HG03439 (cell line): ENCODE measurements around the gene EFEMP2.
A peak's percentile ranks its signal among the peaks of the same experiment; 100 is the strongest.

Source experiments
- ATAC-seq: cut with Tn5 transposase; IDR thresholded peaks from one replicate; pipeline ENCODE4 v1.9.1; 2021; ENCODE audit warnings: mild to moderate bottlenecking, moderate library complexity; ENCODE audit not compliant: unreplicated experiment

Gene EFEMP2

GRCh38 chr11:65867284-65868071, 5.1 kb downstream of the EFEMP2 start:
- no peak for ATAC-seq

GRCh38 chr11:65866509-65867283, 5.9 kb downstream of the EFEMP2 start:
- ATAC-seq, result no peak

GRCh38 chr11:65865550-65866172, 6.9 kb downstream of the EFEMP2 start:
- no peak for ATAC-seq

- ATAC-seq, result no peak
Observed at GRCh38 chr11:65864706-65865471, 7.7 kb downstream of the EFEMP2 start.

GRCh38 chr11:65863889-65864705, 8.5 kb downstream of the EFEMP2 start:
- ATAC-seq, result no peak

GRCh38 chr11:65862941-65863888, 9.4 kb downstream of the EFEMP2 start:
- ATAC-seq, result no peak

- no peak for ATAC-seq
Observed at GRCh38 chr11:65862191-65862735, 10.3 kb downstream of the EFEMP2 start.

GRCh38 chr11:65861533-65862183, 10.9 kb downstream of the EFEMP2 start:
- no peak for ATAC-seq

GRCh38 chr11:65861165-65861505, 11.5 kb downstream of the EFEMP2 start:
- ATAC-seq, result no peak

- peak; percentile 31 for ATAC-seq
Observed at GRCh38 chr11:65860278-65861164, 12.1 kb downstream of the EFEMP2 start, which contains the start of gene MUS81. TSS of gene MUS81 (plus strand) at chr11:65860433. CDS start at chr11:65860754, 321 bp downstream.

GRCh38 chr11:65859812-65860277, 12.8 kb downstream of the EFEMP2 start:
- ATAC-seq, result no peak

- ATAC-seq, result peak; percentile 47
Observed at GRCh38 chr11:65859095-65859811, 13.3 kb downstream of the EFEMP2 start.

- ATAC-seq, result no peak
Observed at GRCh38 chr11:65858681-65859087, 13.9 kb downstream of the EFEMP2 start.

GRCh38 chr11:65857853-65858680, 14.5 kb downstream of the EFEMP2 start, which contains the start of gene CFL1:
TSS of gene CFL1 (minus strand) at chr11:65858180. CDS start at chr11:65858099, 81 bp downstream.
- ATAC-seq, result peak; percentile 49

GRCh38 chr11:65857500-65857852, 15.1 kb downstream of the EFEMP2 start:
- peak; percentile 4 for ATAC-seq
